Hematopoietic multipotent progenitor cell (in vitro differentiated cells): ENCODE measurements around the gene DDRGK1. TPM values are rescaled to one million over a fixed set of nuclear protein-coding genes. Genes with fewer than 3 reads are reported as not detected.
"Not testable (repeated sequence)": the region's sequence is repeated elsewhere in the genome, so short reads cannot be mapped to it uniquely, and the experiment has no call there.

Experiments
- DNase-seq, 3 donors: peaks; one replicate each; pipeline ENCODE4 v3.0.0-alpha.2; 2011 to 2015; ENCODE audit warnings: low read depth in 2 of 3, low spot score in 2 of 3
- total RNA-seq: library from RNA; depleted of rRNA; stranded (reverse); fragments of >200 nt; gene quantifications from one replicate; pipeline ENCODE4 v1.2.3, GENCODE V29; 2012

Gene DDRGK1
- total RNA-seq, 1 donor, result 30.2 TPM

DNA sequence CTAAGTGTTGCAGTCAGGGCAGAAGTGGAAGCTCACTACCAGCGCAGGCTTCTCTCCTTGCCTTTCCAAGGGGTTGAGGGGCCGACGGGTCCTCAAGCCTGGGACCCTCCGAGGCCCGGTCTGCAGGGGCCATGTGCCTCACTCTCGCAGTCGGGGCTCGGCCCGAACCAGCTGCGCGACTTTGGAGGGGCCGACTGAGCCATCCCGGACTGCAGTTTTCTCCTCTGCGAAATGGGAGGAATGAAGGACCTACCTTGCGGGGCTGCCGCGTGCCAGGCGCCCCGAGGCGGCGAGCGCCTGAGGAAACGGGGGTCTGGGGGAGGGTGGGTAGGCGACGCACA is 36.8 kb downstream of the DDRGK1 start:
- no peak for DNase-seq

DNA sequence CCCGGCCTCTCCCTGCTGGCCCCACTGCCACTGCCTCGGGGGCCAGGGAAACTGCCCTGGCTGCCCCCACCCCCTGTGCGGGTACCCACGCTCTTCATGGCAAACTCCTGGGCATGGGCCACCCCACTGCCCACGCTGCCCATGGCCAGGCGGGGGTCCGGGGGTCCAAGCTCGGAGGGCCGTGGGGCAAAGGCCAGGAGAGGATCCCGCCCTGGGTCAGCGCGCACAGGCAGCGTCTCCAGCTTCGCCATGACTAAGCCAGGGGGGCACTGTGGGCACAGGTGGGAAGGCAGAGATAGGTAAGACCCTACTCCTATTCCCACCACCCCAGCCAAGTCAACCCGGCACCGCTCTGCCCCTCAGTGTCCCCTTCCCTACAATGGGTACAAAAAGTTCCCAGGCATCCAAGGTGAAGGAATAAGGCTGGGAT is 37.6 kb downstream of the DDRGK1 start:
- no peak for DNase-seq

DNA sequence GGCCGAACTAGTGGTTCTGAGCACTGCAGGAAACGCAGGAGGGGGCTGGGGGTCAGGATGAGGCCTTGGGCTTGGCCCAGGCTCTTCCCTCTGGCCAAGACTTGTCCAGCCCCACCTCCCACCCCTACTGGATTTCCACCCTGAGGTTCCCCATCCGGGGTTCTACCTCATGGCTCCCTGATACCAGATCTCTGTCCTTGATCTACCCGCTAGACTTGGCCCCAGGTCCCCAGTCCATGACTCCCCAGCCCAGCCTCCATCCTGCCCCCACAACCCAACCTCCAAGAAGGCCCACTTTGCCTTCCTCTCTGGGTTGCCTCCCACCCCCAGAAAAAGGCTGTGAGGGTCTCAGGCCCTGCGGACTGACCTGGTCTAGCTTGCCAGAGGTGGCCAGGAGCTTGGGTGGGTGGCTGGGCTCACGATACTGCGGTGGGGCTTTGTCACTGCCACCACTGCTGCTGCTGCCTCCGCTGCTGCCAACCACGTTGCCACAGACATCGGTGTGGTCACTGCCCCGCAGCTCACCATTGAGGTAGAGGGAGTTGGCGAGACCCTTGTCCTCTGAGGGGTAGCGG is 38.1 kb downstream of the DDRGK1 start:
- DNase-seq, result no peak

DNA sequence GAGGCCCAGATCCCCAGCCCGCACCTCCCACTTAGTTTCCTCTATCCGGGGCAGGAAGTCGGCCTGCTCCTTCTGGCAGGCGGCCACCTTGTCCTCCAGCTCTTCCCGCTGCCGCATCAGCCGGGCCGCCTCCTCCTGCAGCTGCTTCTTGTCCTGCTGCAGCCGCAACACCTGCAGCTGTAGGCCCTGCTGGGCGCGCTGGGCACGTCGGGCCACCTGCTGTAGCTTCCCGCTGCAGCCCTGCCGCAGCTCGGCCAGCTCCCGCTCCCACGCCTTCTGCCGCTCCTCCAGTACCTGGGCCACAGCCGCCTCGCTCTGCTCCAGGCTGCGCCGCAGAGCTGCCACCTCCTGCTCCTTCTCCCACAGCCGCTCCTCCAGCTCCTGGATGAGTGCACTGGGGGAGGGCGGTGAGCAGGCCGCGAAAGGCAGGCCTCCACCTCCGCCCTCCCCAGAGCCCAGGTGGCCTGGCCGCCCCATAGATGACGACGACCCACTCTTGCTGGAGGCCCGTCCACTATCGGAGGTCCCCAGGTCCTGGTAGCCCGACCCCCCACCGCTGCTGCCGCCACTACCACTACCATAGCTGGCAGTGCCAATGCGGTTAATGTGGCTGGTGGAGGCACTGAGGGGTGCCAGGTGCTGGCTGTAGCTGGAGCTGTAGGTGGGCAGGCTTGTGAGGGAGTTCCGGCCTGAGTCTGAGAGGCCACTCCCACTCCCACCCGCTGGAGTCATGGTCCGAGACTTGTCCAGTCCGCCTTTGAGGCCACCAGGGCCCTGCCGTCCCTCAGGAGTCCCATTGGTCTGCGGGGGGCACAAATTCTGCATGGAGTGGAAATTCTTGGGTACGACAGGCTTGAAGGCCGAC is 38.8 kb downstream of the DDRGK1 start:
- DNase-seq, result peak in 1 of 3 donors; percentile 44

DNA sequence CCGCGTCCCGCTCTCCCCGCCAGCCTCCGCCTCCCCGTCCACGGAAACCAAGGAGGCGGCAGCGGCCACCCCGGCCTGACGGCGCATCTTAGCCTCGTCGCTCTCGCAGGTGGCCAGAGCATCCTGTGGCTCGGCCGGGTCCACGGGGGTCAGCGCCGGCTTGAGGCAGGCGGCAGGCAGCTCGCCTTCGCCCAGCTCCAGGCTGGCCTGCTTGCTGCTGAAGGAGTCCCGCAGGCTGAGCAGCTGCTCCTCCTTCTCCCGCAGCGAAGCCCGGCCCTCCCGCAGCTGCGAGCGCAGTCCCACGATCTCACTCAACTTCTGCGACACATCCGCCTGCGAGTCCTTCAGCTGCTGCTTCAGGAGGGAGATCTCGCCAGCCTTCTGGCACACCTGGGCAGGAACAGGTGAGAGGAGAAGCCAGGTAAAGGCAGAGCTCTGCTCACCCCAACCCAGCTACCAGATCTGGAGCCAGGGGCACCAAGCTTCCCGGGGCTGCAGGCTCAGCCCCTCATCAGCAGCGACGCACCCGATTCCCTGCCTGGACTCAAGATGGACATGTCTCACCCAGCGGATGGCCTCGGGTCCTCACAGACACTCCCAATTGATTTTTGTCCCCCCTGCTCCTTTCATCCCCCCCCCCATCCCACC is 39.6 kb downstream of the DDRGK1 start:
- DNase-seq, result no peak

DNA sequence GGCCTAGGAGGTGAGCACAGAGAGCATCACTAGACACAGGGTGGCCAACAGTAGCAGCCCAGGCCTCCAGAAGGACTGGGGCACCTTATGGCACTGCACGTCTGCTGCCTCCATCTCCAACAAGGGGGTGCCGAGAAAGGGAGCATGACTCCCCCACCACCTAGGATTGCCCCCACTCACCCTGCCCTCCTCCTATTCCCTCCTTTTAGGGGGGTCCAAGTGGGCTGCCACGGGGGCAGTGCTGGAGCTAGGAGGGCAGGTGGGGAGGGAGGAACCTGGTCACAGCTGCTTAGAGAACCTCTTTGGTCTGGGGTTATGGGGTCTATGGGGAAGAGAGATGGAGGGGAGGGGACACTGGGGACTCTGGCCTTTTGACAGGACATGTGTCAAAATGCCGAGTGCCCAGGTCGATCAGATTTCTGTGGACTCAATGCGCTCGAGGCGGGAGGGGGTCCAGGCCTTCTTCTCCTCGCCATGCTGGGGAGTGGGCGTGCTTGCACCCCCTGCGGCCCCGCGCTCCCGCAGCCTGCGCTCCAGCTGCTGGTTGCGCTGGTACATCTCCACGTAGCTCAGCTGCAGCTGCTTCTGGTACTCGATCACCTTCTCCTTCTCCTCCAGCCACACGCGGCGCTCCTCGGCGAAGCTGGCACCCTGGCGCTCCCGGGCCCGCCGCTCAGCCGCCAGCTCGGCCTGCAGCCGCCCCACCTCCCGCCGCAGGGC is 40.3 kb downstream of the DDRGK1 start:
- no peak for DNase-seq

DNA sequence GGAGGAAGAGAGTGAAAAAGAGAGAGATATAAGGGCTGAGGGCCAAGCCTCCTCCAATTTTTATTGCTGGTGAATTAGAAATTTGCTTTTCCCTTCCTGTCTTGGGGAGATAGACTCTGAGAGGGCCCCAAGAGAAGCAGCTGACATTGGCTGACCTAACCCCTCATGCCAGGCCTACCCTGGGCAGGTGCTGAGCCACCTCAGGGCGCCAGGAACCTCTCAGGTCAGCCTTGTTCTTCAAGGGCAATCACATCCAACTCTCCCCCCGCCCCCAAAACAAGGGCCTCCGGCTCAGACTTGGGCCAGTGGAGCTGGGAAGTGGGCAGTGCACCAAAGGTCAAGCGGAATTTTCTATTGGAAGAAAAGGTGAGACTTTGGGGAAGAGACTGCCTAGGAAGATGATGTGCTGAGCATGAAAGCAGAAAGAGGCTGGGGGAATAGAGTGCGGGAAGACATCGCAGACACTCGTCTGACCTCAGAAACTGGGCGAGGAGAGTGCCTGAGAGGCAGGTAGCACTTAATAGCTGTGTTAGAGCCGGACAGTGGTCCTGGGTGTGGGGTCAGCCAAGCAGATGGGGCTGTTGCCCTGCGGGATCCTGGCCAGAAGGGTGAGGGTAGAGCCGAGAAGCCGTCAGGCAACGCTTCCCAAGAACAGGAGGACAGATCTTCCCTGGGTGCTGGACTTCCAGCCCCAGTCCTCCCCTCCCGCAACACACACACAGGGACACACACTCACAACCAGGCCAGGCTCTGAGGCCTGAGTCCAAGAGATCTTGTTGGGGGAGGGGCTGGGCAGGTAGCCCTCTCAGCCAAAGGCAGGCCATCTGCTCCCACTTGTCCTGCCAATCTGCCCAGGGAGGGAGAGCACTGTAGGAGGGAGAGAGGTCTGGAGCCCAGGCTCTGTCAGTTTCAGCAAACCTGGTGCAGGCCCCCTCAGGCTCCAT is 41.1 kb downstream of the DDRGK1 start:
- no peak for DNase-seq

DNA sequence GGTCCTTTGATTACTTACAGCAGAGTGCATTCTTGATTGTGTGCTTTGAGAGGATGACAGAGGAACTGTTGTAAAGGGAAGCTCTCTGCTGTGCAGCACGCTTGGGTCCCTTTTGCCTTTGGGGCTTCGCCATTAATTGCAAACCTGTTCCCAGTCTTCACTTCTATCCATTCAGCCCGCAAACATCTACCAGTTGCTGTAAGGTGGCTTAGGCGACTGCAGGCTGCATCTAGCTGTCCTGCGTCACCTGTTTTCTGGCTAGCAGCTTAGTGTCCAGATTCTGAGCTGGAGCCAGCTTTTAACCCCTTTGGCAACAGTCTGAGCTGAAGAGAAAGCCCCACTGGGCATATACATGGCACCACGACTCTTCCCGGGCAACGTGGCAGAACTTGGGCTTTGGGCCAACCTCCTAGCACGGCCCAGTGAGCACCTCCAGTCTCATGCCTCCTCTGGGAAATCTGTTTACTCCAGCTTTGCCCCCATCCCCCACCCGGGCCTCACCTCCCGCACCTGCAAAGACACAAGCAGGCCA is 42.3 kb downstream of the DDRGK1 start:
- DNase-seq, result no peak

DNA sequence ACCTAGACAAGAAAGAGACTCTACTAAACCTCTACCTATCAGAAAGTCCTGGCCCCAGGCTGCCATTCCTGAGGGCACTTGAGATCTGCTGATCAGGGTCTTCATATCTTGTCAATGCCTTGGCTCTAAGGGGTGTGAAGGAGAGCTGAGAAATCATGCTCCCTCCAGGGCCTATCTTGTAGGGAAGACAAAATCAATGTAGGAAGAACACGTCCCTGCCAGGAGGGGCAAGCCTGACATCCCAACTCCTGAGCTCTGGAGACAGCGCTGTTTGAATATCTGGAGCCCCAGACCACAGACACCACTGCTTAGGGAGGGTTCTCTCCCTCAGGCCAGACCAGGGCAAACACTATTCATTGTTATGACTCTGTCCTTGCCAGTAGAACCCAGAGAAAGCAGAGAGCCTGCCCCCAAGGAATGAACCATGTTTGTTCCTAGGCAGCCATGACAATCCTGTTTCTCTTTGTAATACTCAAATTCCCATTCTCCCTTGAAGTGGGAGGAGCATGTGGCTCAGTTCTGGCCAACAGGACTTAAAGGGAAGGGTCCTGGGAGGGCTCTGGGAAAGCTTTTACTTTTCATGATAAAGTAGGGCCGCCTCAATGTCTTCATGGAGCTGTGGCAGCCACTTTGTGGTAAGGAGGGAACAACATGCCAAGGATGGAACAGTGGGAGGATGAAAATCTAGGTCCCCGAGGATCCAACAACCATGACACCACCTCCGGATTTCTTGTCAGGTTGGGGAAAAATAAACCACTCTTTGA is 43.0 kb downstream of the DDRGK1 start:
- no peak for DNase-seq

DNA sequence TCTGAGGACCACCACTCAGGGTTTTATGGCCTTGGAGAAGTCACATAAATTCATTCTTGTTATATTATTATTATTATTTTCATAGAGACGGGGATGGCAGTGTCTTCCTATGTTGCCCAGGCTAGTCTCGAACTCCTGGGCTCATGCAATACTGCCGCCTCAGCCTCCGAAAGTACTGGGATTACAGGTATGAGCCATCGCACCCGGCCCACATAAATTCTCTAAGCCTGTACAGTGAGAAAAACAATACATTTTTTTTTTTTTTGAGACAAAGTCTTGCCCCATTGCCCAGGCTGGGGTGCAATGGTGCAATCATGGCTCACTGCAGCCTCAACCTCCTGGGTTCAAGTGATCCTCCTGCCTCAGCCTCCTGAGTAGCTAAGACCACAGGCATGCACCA is 44.1 kb downstream of the DDRGK1 start:
- DNase-seq, result no peak

DNA sequence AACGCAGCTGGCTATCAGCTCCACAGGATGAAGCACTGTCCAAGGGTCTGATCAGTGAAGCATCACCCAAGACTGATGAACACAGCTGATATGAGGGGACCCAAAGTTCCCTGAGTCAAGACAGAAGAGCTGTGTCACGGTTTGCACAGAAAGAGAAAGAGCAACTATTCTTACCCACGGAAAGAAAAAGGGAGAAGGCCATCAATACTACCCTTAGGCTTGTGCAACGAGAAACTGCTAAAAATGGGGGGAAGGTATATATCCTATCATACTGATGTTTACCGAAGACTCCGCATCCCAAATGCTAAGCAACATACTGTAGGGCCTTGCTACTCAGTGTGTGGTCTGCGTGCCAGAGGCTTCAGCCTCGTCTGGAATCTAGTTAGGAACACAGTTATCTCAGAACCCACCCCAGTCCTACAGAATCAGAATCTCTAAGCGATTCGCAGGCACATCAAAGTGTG is 45.5 kb downstream of the DDRGK1 start:
- DNase-seq, result peak in 1 of 3 donors; percentile 48

DNA sequence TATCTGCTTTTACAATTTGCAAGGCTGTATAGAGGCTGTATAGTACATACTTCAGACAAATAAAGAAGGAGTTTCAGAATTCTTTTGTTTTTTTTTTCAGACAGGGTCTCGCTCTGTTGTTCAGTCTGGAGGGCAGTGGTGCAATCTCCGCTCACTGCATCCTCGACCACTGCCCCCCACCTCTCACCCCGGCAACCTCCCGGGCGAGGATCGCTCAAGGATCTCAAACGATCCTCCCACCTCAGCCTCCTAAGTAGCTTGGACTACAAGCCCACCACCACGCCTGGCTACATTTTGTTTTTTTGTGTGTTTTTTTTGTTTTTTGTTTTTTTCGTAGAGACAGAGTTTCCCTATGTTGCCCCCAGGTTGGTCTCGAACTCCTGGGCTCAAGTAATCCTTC is 46.7 kb downstream of the DDRGK1 start:
- no peak for DNase-seq

DNA sequence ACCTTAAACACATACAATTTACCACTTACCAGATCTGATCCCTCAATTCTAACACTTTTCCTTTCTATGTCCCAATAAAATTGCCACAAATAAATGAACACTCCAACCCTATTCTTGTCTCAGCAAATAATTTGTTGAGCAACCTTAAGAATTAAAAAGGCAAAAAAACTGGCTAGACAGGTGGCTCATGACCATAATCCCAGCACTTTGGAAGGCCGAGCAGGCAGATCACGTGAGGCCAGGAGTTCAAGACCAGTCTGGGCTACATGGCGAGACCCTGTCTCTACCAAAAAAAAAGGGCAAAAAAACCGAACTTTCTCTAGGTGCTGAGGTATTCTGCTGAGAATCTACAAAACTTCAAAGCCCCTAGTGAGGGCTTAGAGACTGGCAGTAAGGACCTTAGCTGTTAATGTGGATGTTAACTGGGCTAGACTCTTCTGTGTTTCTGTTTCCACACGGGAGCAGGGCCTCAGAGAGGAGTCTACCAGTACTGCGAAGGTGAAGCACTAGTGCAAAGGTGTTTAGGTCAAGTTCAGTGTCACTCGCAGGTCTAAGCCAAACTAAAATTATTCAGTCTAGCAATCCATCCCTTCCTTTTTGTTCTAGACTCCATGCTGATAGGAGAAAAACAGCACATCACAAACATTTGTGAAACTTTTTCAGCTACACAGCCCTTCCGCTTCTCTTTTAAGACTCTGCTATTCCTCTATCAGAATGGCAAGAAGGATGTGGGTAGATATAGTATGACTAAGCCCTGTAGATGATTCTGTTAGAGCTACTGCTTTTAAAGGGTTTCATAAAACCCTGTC is 47.5 kb downstream of the DDRGK1 start:
- peak in 2 of 3 donors; percentile 47 to 76 for DNase-seq

DNA sequence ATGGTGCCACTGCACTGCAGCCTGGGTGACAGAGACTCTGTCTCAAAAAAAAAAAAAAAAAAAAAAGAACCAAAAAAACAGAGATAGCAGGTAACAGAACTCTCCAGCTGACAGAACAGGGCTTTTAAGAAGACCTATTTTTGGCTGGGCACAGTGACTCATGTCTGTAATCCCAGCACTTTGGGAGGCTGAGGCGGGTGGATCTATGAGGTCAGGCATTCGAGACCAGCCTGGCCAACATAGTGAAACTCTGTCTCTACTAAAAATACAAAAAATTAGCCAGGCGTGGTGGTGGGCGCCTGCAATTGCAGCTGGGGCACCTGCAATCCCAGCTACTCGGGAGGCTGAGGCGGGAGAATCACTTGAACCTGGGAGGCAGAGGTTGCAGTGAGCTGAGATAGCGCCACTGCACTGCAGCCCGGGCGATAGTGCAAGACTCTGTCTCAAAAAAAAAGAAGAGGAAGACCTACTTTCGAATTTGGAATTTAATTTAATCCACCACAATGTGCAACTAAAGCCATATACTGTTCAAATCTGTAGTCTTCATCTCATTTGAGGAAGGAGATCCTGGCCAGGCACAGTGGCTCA is 52.3 kb downstream of the DDRGK1 start:
- not testable (repeated sequence) for DNase-seq

DNA sequence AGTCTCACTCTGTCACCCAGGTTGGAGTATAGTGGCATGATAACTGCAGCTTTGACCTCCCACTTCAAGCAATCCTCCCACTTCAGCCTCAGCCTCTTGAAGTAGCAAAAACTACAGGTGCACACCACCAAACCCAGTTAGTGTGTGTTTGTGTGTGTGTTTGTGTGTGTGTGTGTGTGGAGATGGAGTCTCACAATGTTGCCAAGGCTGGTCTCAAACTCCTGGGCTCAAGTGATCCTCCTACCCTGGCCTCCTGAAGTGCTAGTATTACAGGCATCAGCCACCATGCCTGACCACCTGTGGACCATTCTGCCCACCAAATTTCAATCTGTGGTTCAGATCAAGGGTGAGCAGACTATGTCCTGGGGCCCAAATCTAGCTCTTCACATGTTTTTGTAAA is 53.6 kb downstream of the DDRGK1 start:
- DNase-seq, result no peak

DNA sequence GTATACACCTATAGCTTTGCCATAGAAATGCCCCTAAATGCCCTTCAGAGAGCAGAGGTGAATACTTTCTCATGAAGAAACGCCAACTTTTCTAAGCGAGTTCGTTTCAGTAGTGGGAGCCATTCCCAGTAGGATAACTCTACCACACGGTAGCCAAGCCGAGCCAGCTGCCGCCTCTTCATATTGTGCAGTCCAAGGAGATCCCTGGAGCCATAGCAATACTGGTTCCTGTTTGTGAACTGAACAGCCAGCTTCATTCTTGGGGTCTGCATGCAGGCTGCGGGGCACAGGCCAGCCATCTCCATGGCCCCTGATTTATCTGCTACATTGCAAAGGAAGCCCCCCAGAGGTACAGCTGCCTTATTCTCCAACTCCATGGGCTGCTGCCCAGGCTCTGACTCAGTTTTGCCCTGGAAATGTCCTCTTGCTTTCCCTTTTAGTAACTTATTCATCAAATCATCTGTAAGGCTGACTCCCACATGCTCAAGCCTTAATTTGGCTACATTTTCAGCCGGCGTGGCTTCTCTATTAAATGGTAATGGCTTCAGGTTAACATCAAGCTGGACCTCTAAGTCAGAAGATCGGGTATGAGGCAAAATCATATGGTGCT is 57.6 kb downstream of the DDRGK1 start:
- no peak for DNase-seq

DNA sequence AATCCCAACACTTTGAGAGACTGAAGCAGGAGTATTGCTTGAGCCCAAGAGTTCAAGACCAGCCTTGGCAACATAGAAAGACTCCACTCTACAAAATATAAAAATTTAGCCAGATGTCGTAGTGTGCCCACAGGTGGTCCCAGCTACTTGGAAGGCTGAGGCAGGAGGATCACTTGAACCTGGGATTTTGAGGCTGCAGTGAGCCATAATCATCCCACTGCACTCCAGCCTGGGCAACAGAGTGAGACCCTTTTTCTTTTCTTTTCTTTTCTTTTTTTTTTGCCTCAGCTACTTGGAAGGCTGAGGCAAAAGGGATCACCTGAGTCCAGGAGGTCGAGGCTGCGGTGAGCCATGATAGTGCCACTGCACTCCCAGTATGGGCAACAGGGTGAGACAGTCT is 62.7 kb downstream of the DDRGK1 start:
- no peak for DNase-seq
